Measurements from ENCODE around the gene FARS2. TPM values are rescaled to one million over a fixed set of nuclear protein-coding genes. Genes with fewer than 3 reads are reported as not detected.
"Not testable (repeated sequence)": the region's sequence is repeated elsewhere in the genome, so short reads cannot be mapped to it uniquely, and the experiment has no call there.

The FARS2 gene
- total RNA-seq, 2 donors from 2014 or later: 16.2 to 18.3 TPM

- H3K27me3 Mint-ChIP-seq (ENCODE audit: insufficient read depth): no peaks in the 10 kb centered on the region
- Histone ChIP-seq H3K27ac (ENCODE audit: low read depth, low read length) (no peak overlapping the region), H3K9ac (ENCODE audit: extremely low read depth, low read length, poor library complexity, severe bottlenecking) (no peak overlapping the region), H3K4me1 (ENCODE audit: control insufficient read depth, insufficient read depth, low read length) (no peaks in the 10 kb centered on the region), H3K27me3 (ENCODE audit: control insufficient read depth, insufficient read depth, low read length, poor library complexity, severe bottlenecking) (no peaks in the 10 kb centered on the region), H3K4me3 (ENCODE audit: low read length) (no peak overlapping the region), H3K9me3 (ENCODE audit: control insufficient read depth, low read length) (no peaks in the 10 kb centered on the region), H3K36me3 (ENCODE audit: control insufficient read depth, insufficient read depth, low read length) (no peaks in the 10 kb centered on the region)
- H3K4me3 Mint-ChIP-seq: no peak overlapping the region
- TF ChIP-seq CTCF (conservative IDR thresholded peaks at IDR 0.05): no peak
- 97 to 100% methylated on average over 2 to 3 of the region's 4 CpGs for WGBS, 2 experiments (ENCODE audit: insufficient coverage in 1 of 2, insufficient read length in 1 of 2)
- no peak for DNase-seq
- peaks cover 10% of the 10 kb centered on the region for H3K36me3 Mint-ChIP-seq (ENCODE audit: low read depth)
- H3K27ac Mint-ChIP-seq: no peak overlapping the region
- peaks cover 3% of the 10 kb centered on the region for H3K4me1 Mint-ChIP-seq
- H3K9me3 Mint-ChIP-seq: peaks cover 5% of the 10 kb centered on the region
Observed at GRCh38 chr6:5698318-5698717, 437.0 kb downstream of the FARS2 start.

- H3K27me3 ChIP-seq (ENCODE audit: control insufficient read depth, insufficient read depth, low read length, poor library complexity, severe bottlenecking); H3K36me3 ChIP-seq (ENCODE audit: control insufficient read depth, insufficient read depth, low read length); DNase-seq; H3K9me3 Mint-ChIP-seq; H3K27ac ChIP-seq (ENCODE audit: low read depth, low read length); H3K4me1 Mint-ChIP-seq; H3K27ac Mint-ChIP-seq; H3K36me3 Mint-ChIP-seq (ENCODE audit: low read depth); H3K9me3 ChIP-seq (ENCODE audit: control insufficient read depth, low read length); H3K9ac ChIP-seq (ENCODE audit: extremely low read depth, low read length, poor library complexity, severe bottlenecking); H3K4me3 Mint-ChIP-seq; H3K4me1 ChIP-seq (ENCODE audit: control insufficient read depth, insufficient read depth, low read length); H3K4me3 ChIP-seq (ENCODE audit: low read length); H3K27me3 Mint-ChIP-seq (ENCODE audit: insufficient read depth): not testable (repeated sequence)
Observed at GRCh38 chr6:5699064-5699463, 437.8 kb downstream of the FARS2 start.

GRCh38 chr6:5701174-5701573 is 439.9 kb downstream of the FARS2 start:
- Mint-ChIP-seq H3K4me1 (peaks cover 3% of the 10 kb centered on the region), H3K27me3 (ENCODE audit: insufficient read depth) (no peaks in the 10 kb centered on the region), H3K36me3 (ENCODE audit: low read depth) (peaks cover 4% of the 10 kb centered on the region), H3K9me3 (no peaks in the 10 kb centered on the region), H3K4me3 (no peak overlapping the region), H3K27ac (no peak overlapping the region)
- H3K27me3 ChIP-seq (ENCODE audit: control insufficient read depth, insufficient read depth, low read length, poor library complexity, severe bottlenecking): no peaks in the 10 kb centered on the region
- H3K36me3 ChIP-seq (ENCODE audit: control insufficient read depth, insufficient read depth, low read length): no peaks in the 10 kb centered on the region
- 91 to 98% methylated on average over 11 to 14 of the region's 14 CpGs for WGBS, 2 experiments (ENCODE audit: insufficient coverage in 1 of 2, insufficient read length in 1 of 2)
- DNase-seq: no peak
- no peaks in the 10 kb centered on the region for H3K9me3 ChIP-seq (ENCODE audit: control insufficient read depth, low read length)
- no peak overlapping the region for H3K4me3 ChIP-seq (ENCODE audit: low read length)
- no peak for TF ChIP-seq CTCF (conservative IDR thresholded peaks at IDR 0.05)
- H3K9ac ChIP-seq (ENCODE audit: extremely low read depth, low read length, poor library complexity, severe bottlenecking): no peak overlapping the region
- H3K27ac ChIP-seq (ENCODE audit: low read depth, low read length): no peak overlapping the region
- H3K4me1 ChIP-seq (ENCODE audit: control insufficient read depth, insufficient read depth, low read length): no peaks in the 10 kb centered on the region

- Mint-ChIP-seq H3K27ac (no peak overlapping the region), H3K4me3 (no peak overlapping the region), H3K36me3 (ENCODE audit: low read depth) (no peaks in the 10 kb centered on the region), H3K4me1 (no peaks in the 10 kb centered on the region), H3K27me3 (ENCODE audit: insufficient read depth) (no peaks in the 10 kb centered on the region), H3K9me3 (no peaks in the 10 kb centered on the region)
- H3K4me3 ChIP-seq (ENCODE audit: low read length): no peak overlapping the region
- DNase-seq: no peak
- H3K36me3 ChIP-seq (ENCODE audit: control insufficient read depth, insufficient read depth, low read length): no peaks in the 10 kb centered on the region
- H3K27me3 ChIP-seq (ENCODE audit: control insufficient read depth, insufficient read depth, low read length, poor library complexity, severe bottlenecking): no peaks in the 10 kb centered on the region
- H3K4me1 ChIP-seq (ENCODE audit: control insufficient read depth, insufficient read depth, low read length): no peaks in the 10 kb centered on the region
- H3K9ac ChIP-seq (ENCODE audit: extremely low read depth, low read length, poor library complexity, severe bottlenecking): no peak overlapping the region
- 91 to 97% methylated on average over 3 of the region's 3 CpGs for WGBS, 2 experiments (ENCODE audit: insufficient coverage in 1 of 2, insufficient read length in 1 of 2)
- no peak overlapping the region for H3K27ac ChIP-seq (ENCODE audit: low read depth, low read length)
- TF ChIP-seq CTCF (conservative IDR thresholded peaks at IDR 0.05): no peak
- H3K9me3 ChIP-seq (ENCODE audit: control insufficient read depth, low read length): no peaks in the 10 kb centered on the region
Observed at GRCh38 chr6:5704708-5705107, 443.4 kb downstream of the FARS2 start.
